ENCODE measurements around the gene TSKS. TPM values are rescaled to one million over a fixed set of nuclear protein-coding genes. Genes with fewer than 3 reads are reported as not detected.

TSKS gene
- total RNA-seq, 1 experiment from 2014 or later, result 0.76 TPM

DNA sequence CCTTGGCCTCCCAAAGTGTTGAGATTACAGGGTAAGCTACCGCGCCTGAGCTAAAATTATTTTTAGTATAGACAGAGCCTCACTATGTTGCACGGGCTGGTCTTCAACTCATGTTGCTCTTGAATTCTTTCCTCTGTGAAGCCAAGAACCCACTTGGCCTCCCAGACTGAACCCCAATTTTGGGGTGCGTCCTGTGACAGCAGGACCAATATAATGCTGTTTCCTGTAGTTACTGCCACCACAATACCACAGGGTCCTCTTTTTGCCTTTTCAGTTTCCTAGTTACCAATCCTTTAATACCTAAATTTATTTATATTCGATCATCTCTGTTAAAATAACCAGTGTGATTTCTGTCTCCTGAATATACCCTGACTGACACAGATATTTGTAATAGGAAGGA, 32.9 kb downstream of the TSKS start:
- CTCF ChIA-PET, result interaction anchor here (1.4 kb wide), 1 partner anchor 13 kb away, joined by 4 read pairs; no protein-coding TSS in a partner anchor
- Histone ChIP-seq H3K4me3 (replicated peaks in 1 of 2; ENCODE audit: low read depth in 1 of 2, low read length in 2 of 2) (no peak overlapping the region), H3K27ac (ENCODE audit: low read depth, low read length) (no peak overlapping the region), H3K79me2 (ENCODE audit: insufficient read depth, low read length) (no peaks in the 10 kb centered on the region), H3K9me3 (ENCODE audit: control insufficient read depth in 1 of 2, insufficient read depth in 1 of 2, low read depth in 1 of 2, low read length in 2 of 2) (no peaks in the 10 kb centered on the region), H3K27me3 (ENCODE audit: insufficient read depth, low read length) (no peaks in the 10 kb centered on the region), H4K20me1 (ENCODE audit: insufficient read depth) (no peaks in the 10 kb centered on the region), H2AFZ (ENCODE audit: low read depth, low read length, poor library complexity, severe bottlenecking) (no peak overlapping the region), H3K4me1 (ENCODE audit: control insufficient read depth in 1 of 2, insufficient read depth in 2 of 2, low read length in 2 of 2) (peaks cover 0 to 4% of the 10 kb centered on the region in 2 experiments; a peak in 2 of 4 replicates), H3K9ac (ENCODE audit: low read length) (no peak overlapping the region), H3K36me3 (ENCODE audit: control insufficient read depth in 1 of 2, insufficient read depth in 2 of 2, low read length in 2 of 2) (no peaks in the 10 kb centered on the region), H3K4me2 (ENCODE audit: low read length) (no peak overlapping the region), H3K9me2 (ENCODE audit: insufficient read depth) (no peaks in the 10 kb centered on the region)
- TF ChIP-seq REST (IDR thresholded peaks at IDR 0.05; ENCODE audit: low read depth) (no peak), EZH2 (IDR thresholded peaks at IDR 0.05) (no peak), JUND (IDR thresholded peaks at IDR 0.05) (no peak)
- no TSS peak for BruUV-seq (replicated peaks)
- POLR2A ChIA-PET, result interaction anchor here (1.7 kb wide), 1 partner anchor 13 kb away, joined by 6 read pairs; no protein-coding TSS in a partner anchor
- DNase-seq (ENCODE audit: low read depth, low spot score), result no peak
- RAD21 ChIA-PET (ENCODE audit: low non-redundant PET in 1 of 2, low total read pairs in 2 of 2, uncharacterized antibody in 2 of 2, unreplicated experiment in 2 of 2), result no interaction called here
- intact Hi-C loops (cut with micrococcal nuclease), result no loop called here
- no peak for ATAC-seq

- Histone ChIP-seq H3K27ac (ENCODE audit: low read depth, low read length) (no peak overlapping the region), H3K4me2 (ENCODE audit: low read length) (no peak overlapping the region), H3K4me3 (replicated peaks in 1 of 2; ENCODE audit: low read depth in 1 of 2, low read length in 2 of 2) (no peak overlapping the region), H3K9ac (ENCODE audit: low read length) (no peak overlapping the region), H3K9me3 (ENCODE audit: control insufficient read depth in 1 of 2, insufficient read depth in 1 of 2, low read depth in 1 of 2, low read length in 2 of 2) (no peaks in the 10 kb centered on the region), H2AFZ (ENCODE audit: low read depth, low read length, poor library complexity, severe bottlenecking) (no peak overlapping the region), H3K4me1 (ENCODE audit: control insufficient read depth in 1 of 2, insufficient read depth in 2 of 2, low read length in 2 of 2) (peaks cover 0 to 11% of the 10 kb centered on the region in 2 experiments; a peak in 3 of 4 replicates), H3K9me2 (ENCODE audit: insufficient read depth) (no peaks in the 10 kb centered on the region), H3K79me2 (ENCODE audit: insufficient read depth, low read length) (no peaks in the 10 kb centered on the region), H3K36me3 (ENCODE audit: control insufficient read depth in 1 of 2, insufficient read depth in 2 of 2, low read length in 2 of 2) (no peaks in the 10 kb centered on the region), H4K20me1 (ENCODE audit: insufficient read depth) (no peaks in the 10 kb centered on the region), H3K27me3 (ENCODE audit: insufficient read depth, low read length) (no peaks in the 10 kb centered on the region)
- intact Hi-C loops (cut with micrococcal nuclease), result no loop called here
- no peak for ATAC-seq
- no peak for DNase-seq (ENCODE audit: low read depth, low spot score)
- BruUV-seq (replicated peaks), result no TSS peak
- ChIA-PET RAD21 (ENCODE audit: low non-redundant PET in 1 of 2, low total read pairs in 2 of 2, uncharacterized antibody in 2 of 2, unreplicated experiment in 2 of 2) (no interaction called here), CTCF (interaction anchor here (1.2 kb wide), 1 partner anchor 10 kb away, joined by 3 read pairs; no protein-coding TSS in a partner anchor), POLR2A (no interaction called here)
- TF ChIP-seq RAD21 (IDR thresholded peaks at IDR 0.05; ENCODE audit: low read depth) (no peak), SP1 (IDR thresholded peaks at IDR 0.05; ENCODE audit: low read depth) (no peak), EGR1 (IDR thresholded peaks at IDR 0.05; ENCODE audit: low read depth) (no peak), CEBPB (IDR thresholded peaks at IDR 0.05; ENCODE audit: low read depth) (no peak), ATF3 (IDR thresholded peaks at IDR 0.05) (no peak), ZNF274 (IDR thresholded peaks at IDR 0.05; ENCODE audit: low read depth, low read length) (no peak), YY1 (IDR thresholded peaks at IDR 0.05; ENCODE audit: extremely low read depth, insufficient replicate concordance, low read depth, low read length) (no peak), SRF (IDR thresholded peaks at IDR 0.05; ENCODE audit: low read depth) (no peak), CBX3 (IDR thresholded peaks at IDR 0.05; ENCODE audit: low read depth) (no peak), JUND (IDR thresholded peaks at IDR 0.05) (no peak), FOSL1 (IDR thresholded peaks at IDR 0.05; ENCODE audit: low read depth) (no peak)
- TF ChIP-seq, protein P1, sequence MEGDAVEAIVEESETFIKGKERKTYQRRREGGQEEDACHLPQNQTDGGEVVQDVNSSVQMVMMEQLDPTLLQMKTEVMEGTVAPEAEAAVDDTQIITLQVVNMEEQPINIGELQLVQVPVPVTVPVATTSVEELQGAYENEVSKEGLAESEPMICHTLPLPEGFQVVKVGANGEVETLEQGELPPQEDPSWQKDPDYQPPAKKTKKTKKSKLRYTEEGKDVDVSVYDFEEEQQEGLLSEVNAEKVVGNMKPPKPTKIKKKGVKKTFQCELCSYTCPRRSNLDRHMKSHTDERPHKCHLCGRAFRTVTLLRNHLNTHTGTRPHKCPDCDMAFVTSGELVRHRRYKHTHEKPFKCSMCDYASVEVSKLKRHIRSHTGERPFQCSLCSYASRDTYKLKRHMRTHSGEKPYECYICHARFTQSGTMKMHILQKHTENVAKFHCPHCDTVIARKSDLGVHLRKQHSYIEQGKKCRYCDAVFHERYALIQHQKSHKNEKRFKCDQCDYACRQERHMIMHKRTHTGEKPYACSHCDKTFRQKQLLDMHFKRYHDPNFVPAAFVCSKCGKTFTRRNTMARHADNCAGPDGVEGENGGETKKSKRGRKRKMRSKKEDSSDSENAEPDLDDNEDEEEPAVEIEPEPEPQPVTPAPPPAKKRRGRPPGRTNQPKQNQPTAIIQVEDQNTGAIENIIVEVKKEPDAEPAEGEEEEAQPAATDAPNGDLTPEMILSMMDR (IDR thresholded peaks at IDR 0.05 in 2 of 3, conservative IDR thresholded peaks at IDR 0.05 in 1 of 3; ENCODE audit: borderline replicate concordance in 1 of 3, insufficient read depth in 1 of 3, low read depth in 2 of 3, low read length in 2 of 3), result no peak
These were observed 35.7 kb downstream of the TSKS start for GRCh38 chr19:49727217-49728030.
